Measurements from ENCODE around the gene ESRRG.

GRCh38 chr1:216627252-216627651 is 96.0 kb downstream of the ESRRG start:
- TF ChIP-seq POLR2A (IDR thresholded peaks at IDR 0.05) (no peak), CTCF (IDR thresholded peaks at IDR 0.05) (peak in 1 of 6 experiments; percentile 18)
